ENCODE measurements around the gene FARSA.
A peak's percentile ranks its signal among the peaks of the same experiment; 100 is the strongest.
"Not testable (repeated sequence)": the region's sequence is repeated elsewhere in the genome, so short reads cannot be mapped to it uniquely, and the experiment has no call there.

Gene FARSA

GRCh38 chr19:12890787-12891552 lies 42.5 kb downstream of the FARSA start, which contains the start of gene GCDH:
TSS of gene GCDH (plus strand) at chr19:12891160. CDS start at chr19:12891305, 145 bp downstream.
- peak within 1 kb of the TSS; percentile 87 for H3K27ac ChIP-seq
- H3K4me3 ChIP-seq (ENCODE audit: low read depth, low read length): peak within 1 kb of the TSS; percentile 57
- no peaks in the 10 kb centered on the region for H3K9me3 ChIP-seq (ENCODE audit: severe bottlenecking)
- H3K36me3 ChIP-seq: peaks cover 14% of the 10 kb centered on the region
- DNase-seq: peak; percentile 98
- no peaks in the 10 kb centered on the region for H3K27me3 ChIP-seq (ENCODE audit: insufficient read depth, low read depth, severe bottlenecking)
- TF ChIP-seq CTCF (IDR thresholded peaks at IDR 0.05; ENCODE audit: low read depth, low read length): no peak

- H3K27ac ChIP-seq: peak overlapping the region; percentile 87
These were observed 43.2 kb downstream of the FARSA start for GRCh38 chr19:12890299-12890786.

GRCh38 chr19:12888006-12888603 lies 45.4 kb downstream of the FARSA start:
- Histone ChIP-seq H3K9me3 (ENCODE audit: severe bottlenecking) (peaks cover 6% of the 10 kb centered on the region), H3K36me3 (peaks cover under 1% of the 10 kb centered on the region; the same call in 1 of the 2 replicates), H3K27me3 (ENCODE audit: insufficient read depth, low read depth, severe bottlenecking) (no peaks in the 10 kb centered on the region), H3K27ac (no peak overlapping the region), H3K4me3 (ENCODE audit: low read depth, low read length) (no peak overlapping the region)
- no peak for DNase-seq
- no peak for TF ChIP-seq CTCF (IDR thresholded peaks at IDR 0.05; ENCODE audit: low read depth, low read length)

More at GRCh38 chr19:12890299-12890786, 43.2 kb downstream of the FARSA start:
- Histone ChIP-seq H3K4me3 (ENCODE audit: low read depth, low read length) (peak overlapping the region; percentile 57), H3K36me3 (peaks cover 14% of the 10 kb centered on the region)
- H3K27me3 ChIP-seq (ENCODE audit: insufficient read depth, low read depth, severe bottlenecking); H3K9me3 ChIP-seq (ENCODE audit: severe bottlenecking); DNase-seq: not testable (repeated sequence)

- peaks cover 6% of the 10 kb centered on the region for H3K9me3 ChIP-seq (ENCODE audit: severe bottlenecking)
- TF ChIP-seq CTCF (IDR thresholded peaks at IDR 0.05; ENCODE audit: low read depth, low read length): no peak
- no peaks in the 10 kb centered on the region for H3K27me3 ChIP-seq (ENCODE audit: insufficient read depth, low read depth, severe bottlenecking)
- H3K27ac ChIP-seq: no peak within 1 kb of the TSS
- H3K36me3 ChIP-seq: no peaks in the 10 kb centered on the region
- H3K4me3 ChIP-seq (ENCODE audit: low read depth, low read length): peak within 1 kb of the TSS; percentile 55
- no peak for DNase-seq
These were observed 46.4 kb downstream of the FARSA start, which contains the start of gene KLF1 for GRCh38 chr19:12886969-12887747. TSS of gene KLF1 (minus strand) at chr19:12887201. CDS start at chr19:12887140, 61 bp downstream.

GRCh38 chr19:12886651-12886968 lies 46.9 kb downstream of the FARSA start:
- TF ChIP-seq CTCF (IDR thresholded peaks at IDR 0.05; ENCODE audit: low read depth, low read length): no peak
- no peak for DNase-seq
- peaks cover 6% of the 10 kb centered on the region for H3K9me3 ChIP-seq (ENCODE audit: severe bottlenecking)
- H3K4me3 ChIP-seq (ENCODE audit: low read depth, low read length): no peak overlapping the region
- H3K27ac ChIP-seq: no peak overlapping the region
- H3K36me3 ChIP-seq: no peaks in the 10 kb centered on the region
- H3K27me3 ChIP-seq (ENCODE audit: insufficient read depth, low read depth, severe bottlenecking): no peaks in the 10 kb centered on the region
